Measurements from ENCODE around the gene INAFM2.

Gene INAFM2

GRCh38 chr15:40282147-40282868, 41.2 kb upstream of the INAFM2 start:
- Mint-ChIP-seq H3K4me3 (peak overlapping the region; percentile 76), H3K27ac (ENCODE audit: low read depth) (no peak overlapping the region), H3K4me1 (no peaks in the 10 kb centered on the region), H3K36me3 (ENCODE audit: insufficient read depth) (peaks cover 2% of the 10 kb centered on the region), H3K27me3 (peaks cover 27% of the 10 kb centered on the region), H3K9me3 (no peaks in the 10 kb centered on the region)
- DNase-seq (ENCODE audit: low spot score in 2 of 2) (peak; percentile 24 to 44), ATAC-seq (replicated peaks; ENCODE audit: extremely low read depth, poor library complexity, severe bottlenecking) (peak; percentile 75)

DNA sequence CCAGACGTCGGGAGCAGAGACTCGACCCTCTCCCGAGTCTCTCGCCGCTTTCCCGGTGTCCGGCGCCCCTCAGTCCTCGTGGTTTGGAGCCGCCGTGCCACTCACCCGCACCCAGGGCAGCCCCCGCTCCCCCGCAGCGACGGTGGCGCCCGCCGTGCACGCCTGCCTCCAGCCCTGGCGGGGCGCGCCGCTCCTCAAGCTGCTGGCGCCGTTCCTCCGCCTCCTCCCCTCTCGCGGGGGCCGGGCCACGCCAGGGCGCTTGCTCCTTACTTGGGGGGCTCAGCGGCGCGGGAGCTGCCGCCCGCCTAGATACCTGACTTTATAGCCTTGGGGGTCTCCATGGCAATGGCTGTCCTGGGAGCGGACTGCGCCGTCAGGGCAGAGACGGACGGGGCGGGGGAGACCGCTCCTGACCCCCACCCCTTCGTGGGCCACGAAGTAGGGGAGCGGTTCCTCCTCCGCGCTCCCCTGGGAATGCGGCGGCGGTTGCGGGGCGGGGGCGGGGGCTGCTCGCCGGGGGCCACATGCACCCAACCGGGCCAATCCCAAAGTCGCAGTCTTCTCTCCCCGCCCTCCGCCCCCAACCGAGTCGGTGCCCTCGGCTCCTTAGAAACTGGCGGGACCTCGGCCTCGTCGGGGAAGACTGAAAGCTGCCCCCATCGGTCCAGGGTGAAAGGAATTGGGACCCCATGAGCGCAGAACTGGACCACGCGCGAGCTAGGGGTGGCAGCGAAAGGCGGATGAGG, 40.5 kb upstream of the INAFM2 start, which contains the start of gene ANKRD63:
Gene ANKRD63, minus strand, starts transcription at position 196 of the 746 bp plus-strand sequence. CDS start 478 bp downstream, outside the sequence.
- Mint-ChIP-seq H3K27ac (ENCODE audit: low read depth) (no peak within 1 kb of the TSS), H3K4me1 (no peaks in the 10 kb centered on the region), H3K4me3 (peak within 1 kb of the TSS; percentile 76), H3K36me3 (ENCODE audit: insufficient read depth) (peaks cover 2% of the 10 kb centered on the region), H3K9me3 (no peaks in the 10 kb centered on the region), H3K27me3 (peaks cover 22% of the 10 kb centered on the region)
- peak; percentile 70 for ATAC-seq (replicated peaks; ENCODE audit: extremely low read depth, poor library complexity, severe bottlenecking)
- no peak for DNase-seq (ENCODE audit: low spot score in 2 of 2)

- Mint-ChIP-seq H3K27me3 (peaks cover 15% of the 10 kb centered on the region), H3K36me3 (ENCODE audit: insufficient read depth) (peaks cover 2% of the 10 kb centered on the region), H3K27ac (ENCODE audit: low read depth) (no peak overlapping the region), H3K4me1 (no peaks in the 10 kb centered on the region), H3K9me3 (no peaks in the 10 kb centered on the region), H3K4me3 (peak overlapping the region; percentile 76)
- ATAC-seq (replicated peaks; ENCODE audit: extremely low read depth, poor library complexity, severe bottlenecking), result no peak
- DNase-seq (ENCODE audit: low spot score in 2 of 2), result no peak
These were observed 39.7 kb upstream of the INAFM2 start for GRCh38 chr15:40283615-40284300.

- Mint-ChIP-seq H3K4me3 (no peak overlapping the region), H3K36me3 (ENCODE audit: insufficient read depth) (peaks cover 5% of the 10 kb centered on the region), H3K4me1 (no peaks in the 10 kb centered on the region), H3K27me3 (peaks cover 12% of the 10 kb centered on the region), H3K27ac (ENCODE audit: low read depth) (no peak overlapping the region), H3K9me3 (no peaks in the 10 kb centered on the region)
- ATAC-seq (replicated peaks; ENCODE audit: extremely low read depth, poor library complexity, severe bottlenecking), result no peak
- DNase-seq (ENCODE audit: low spot score in 2 of 2), result no peak
These were observed 38.3 kb upstream of the INAFM2 start for GRCh38 chr15:40285151-40285550.

GRCh38 chr15:40285554-40286011, 37.9 kb upstream of the INAFM2 start:
- Mint-ChIP-seq H3K4me1 (no peaks in the 10 kb centered on the region), H3K9me3 (no peaks in the 10 kb centered on the region), H3K36me3 (ENCODE audit: insufficient read depth) (peaks cover 5% of the 10 kb centered on the region), H3K4me3 (no peak overlapping the region), H3K27ac (ENCODE audit: low read depth) (no peak overlapping the region), H3K27me3 (peaks cover 7% of the 10 kb centered on the region)
- ATAC-seq (replicated peaks; ENCODE audit: extremely low read depth, poor library complexity, severe bottlenecking), result no peak
- no peak for DNase-seq (ENCODE audit: low spot score in 2 of 2)

DNA sequence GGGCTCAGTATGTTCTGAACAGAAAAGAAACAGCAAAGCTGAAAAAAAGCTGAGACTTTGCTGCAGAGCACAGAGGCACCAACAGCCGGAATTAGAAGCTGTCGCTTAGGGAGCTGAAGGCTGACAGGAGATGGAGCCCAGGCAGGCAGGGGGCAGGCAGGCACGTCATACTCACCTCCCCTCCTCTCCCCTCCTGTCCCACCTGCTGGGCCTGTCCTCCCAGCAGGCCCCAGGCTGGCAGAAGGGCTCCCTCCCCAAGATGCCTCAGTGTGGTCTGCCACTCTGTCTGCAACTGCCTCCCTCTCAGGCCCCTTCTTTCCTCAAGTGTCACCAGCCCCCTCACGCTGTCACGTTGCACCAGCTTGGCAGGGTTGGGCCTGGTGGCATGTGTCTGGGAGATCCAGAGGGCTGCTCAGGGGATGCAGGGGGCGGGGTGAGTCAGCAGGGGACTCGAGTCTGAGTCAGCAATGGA, 37.4 kb upstream of the INAFM2 start:
- DNase-seq (ENCODE audit: low spot score in 2 of 2) (no peak), ATAC-seq (replicated peaks; ENCODE audit: extremely low read depth, poor library complexity, severe bottlenecking) (no peak)
- Mint-ChIP-seq H3K27ac (ENCODE audit: low read depth) (no peak overlapping the region), H3K4me1 (no peaks in the 10 kb centered on the region), H3K9me3 (no peaks in the 10 kb centered on the region), H3K4me3 (no peak overlapping the region), H3K27me3 (peaks cover 2% of the 10 kb centered on the region), H3K36me3 (ENCODE audit: insufficient read depth) (peaks cover 3% of the 10 kb centered on the region)

DNA sequence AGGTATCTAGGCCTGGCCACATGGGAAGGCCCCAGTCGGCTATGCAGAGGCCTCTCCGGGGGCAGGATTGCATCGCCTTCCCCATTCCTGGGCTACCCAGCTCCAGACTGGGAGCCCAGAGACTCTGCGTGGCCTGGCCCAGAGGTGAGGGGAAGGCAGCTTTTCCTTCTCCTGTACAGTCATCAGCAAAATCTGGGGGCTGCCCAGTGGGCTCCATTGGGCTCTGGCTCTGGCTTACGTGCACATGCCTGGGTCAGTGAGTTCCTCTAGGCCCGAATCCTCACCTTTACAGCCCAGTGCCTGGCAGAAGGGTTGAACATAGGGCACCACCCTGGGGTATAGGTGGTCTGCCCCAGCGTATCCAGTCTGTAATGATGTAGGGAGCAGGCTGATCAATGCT, 36.7 kb upstream of the INAFM2 start:
- ATAC-seq (replicated peaks; ENCODE audit: extremely low read depth, poor library complexity, severe bottlenecking) (no peak), DNase-seq (ENCODE audit: low spot score in 2 of 2) (no peak)
- H3K4me1 Mint-ChIP-seq, result no peaks in the 10 kb centered on the region
- no peak overlapping the region for H3K27ac Mint-ChIP-seq (ENCODE audit: low read depth)
- no peaks in the 10 kb centered on the region for H3K9me3 Mint-ChIP-seq
- peaks cover 3% of the 10 kb centered on the region for H3K36me3 Mint-ChIP-seq (ENCODE audit: insufficient read depth)
- no peaks in the 10 kb centered on the region for H3K27me3 Mint-ChIP-seq
- H3K4me3 Mint-ChIP-seq, result no peak overlapping the region

DNA sequence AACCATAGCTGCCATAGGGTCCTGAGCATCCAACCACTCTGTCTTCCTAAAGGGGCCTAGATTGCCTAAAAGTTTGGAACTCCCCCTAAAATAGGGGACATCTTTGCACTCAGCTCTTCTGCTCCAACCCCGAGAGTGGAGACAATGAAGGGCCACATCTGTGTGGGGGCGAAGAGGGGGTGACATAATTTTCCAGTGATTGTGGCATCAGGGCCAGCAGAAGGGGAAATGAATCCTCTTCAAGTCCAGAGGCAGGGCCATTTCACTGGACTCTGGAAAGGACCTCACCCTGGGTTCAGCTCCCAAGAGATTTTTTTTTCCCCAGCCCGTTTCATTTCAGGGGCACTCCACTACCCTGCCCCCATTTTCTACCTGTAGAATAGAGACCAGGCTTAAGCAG, 36.0 kb upstream of the INAFM2 start:
- peaks cover 3% of the 10 kb centered on the region for H3K36me3 Mint-ChIP-seq (ENCODE audit: insufficient read depth)
- no peak overlapping the region for H3K4me3 Mint-ChIP-seq
- H3K4me1 Mint-ChIP-seq, result no peaks in the 10 kb centered on the region
- no peaks in the 10 kb centered on the region for H3K27me3 Mint-ChIP-seq
- ATAC-seq (replicated peaks; ENCODE audit: extremely low read depth, poor library complexity, severe bottlenecking) (no peak), DNase-seq (ENCODE audit: low spot score in 2 of 2) (no peak)
- H3K9me3 Mint-ChIP-seq, result no peaks in the 10 kb centered on the region
- no peak overlapping the region for H3K27ac Mint-ChIP-seq (ENCODE audit: low read depth)

DNA sequence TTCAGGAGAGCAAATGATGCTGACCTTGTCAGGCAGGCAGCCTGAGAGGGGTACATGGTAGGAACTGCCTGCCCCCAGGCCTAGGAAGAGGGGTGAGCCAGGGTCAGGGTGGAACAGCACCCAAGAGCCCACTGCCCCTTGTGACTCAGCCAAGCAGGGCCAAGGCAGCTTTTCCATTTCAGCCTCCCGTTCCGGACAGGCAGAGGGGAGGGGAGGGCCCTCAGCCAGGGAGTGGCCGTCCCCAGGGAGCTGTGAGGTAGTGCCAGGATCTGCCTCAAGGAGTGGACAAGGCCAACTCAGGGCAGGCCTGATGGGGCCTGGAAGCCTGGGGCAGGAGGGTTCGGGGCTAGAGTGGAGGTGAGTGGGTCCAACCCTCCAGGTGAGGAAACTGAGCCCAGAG, 35.5 kb upstream of the INAFM2 start:
- DNase-seq (ENCODE audit: low spot score in 2 of 2) (no peak), ATAC-seq (replicated peaks; ENCODE audit: extremely low read depth, poor library complexity, severe bottlenecking) (no peak)
- H3K4me3 Mint-ChIP-seq, result no peak overlapping the region
- H3K4me1 Mint-ChIP-seq, result no peaks in the 10 kb centered on the region
- H3K36me3 Mint-ChIP-seq (ENCODE audit: insufficient read depth), result peaks cover 3% of the 10 kb centered on the region
- no peaks in the 10 kb centered on the region for H3K9me3 Mint-ChIP-seq
- no peaks in the 10 kb centered on the region for H3K27me3 Mint-ChIP-seq
- H3K27ac Mint-ChIP-seq (ENCODE audit: low read depth), result no peak overlapping the region

- Mint-ChIP-seq H3K4me3 (no peak overlapping the region), H3K27me3 (no peaks in the 10 kb centered on the region), H3K9me3 (no peaks in the 10 kb centered on the region), H3K27ac (ENCODE audit: low read depth) (no peak overlapping the region), H3K4me1 (no peaks in the 10 kb centered on the region), H3K36me3 (ENCODE audit: insufficient read depth) (peaks cover 6% of the 10 kb centered on the region)
- no peak for DNase-seq (ENCODE audit: low spot score in 2 of 2)
- no peak for ATAC-seq (replicated peaks; ENCODE audit: extremely low read depth, poor library complexity, severe bottlenecking)
These were observed 34.2 kb upstream of the INAFM2 start for GRCh38 chr15:40289140-40289775.

DNA sequence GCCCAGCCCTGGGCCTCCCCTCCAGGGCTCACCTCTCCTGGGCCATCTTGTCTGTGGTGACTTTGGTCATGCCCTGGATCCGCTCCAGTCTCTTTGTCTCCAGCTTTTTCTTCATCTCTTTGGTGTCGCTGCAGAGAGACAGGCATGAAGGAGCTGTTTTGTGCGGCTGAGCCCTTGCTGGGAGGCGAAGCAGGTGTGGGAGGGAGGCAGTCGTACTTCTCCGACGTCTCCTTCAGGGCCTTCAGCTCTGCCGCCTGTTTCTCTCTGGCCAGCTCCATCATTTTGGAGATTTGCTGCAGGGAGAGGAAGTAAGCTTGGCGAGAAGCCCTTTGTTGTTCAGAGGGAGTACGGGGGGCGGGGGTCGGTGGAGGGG, 33.0 kb upstream of the INAFM2 start:
- no peak overlapping the region for H3K27ac Mint-ChIP-seq (ENCODE audit: low read depth)
- no peak for ATAC-seq (replicated peaks; ENCODE audit: extremely low read depth, poor library complexity, severe bottlenecking)
- no peak overlapping the region for H3K4me3 Mint-ChIP-seq
- no peaks in the 10 kb centered on the region for H3K27me3 Mint-ChIP-seq
- no peak for DNase-seq (ENCODE audit: low spot score in 2 of 2)
- H3K4me1 Mint-ChIP-seq, result no peaks in the 10 kb centered on the region
- peaks cover 11% of the 10 kb centered on the region for H3K36me3 Mint-ChIP-seq (ENCODE audit: insufficient read depth)
- no peaks in the 10 kb centered on the region for H3K9me3 Mint-ChIP-seq

DNA sequence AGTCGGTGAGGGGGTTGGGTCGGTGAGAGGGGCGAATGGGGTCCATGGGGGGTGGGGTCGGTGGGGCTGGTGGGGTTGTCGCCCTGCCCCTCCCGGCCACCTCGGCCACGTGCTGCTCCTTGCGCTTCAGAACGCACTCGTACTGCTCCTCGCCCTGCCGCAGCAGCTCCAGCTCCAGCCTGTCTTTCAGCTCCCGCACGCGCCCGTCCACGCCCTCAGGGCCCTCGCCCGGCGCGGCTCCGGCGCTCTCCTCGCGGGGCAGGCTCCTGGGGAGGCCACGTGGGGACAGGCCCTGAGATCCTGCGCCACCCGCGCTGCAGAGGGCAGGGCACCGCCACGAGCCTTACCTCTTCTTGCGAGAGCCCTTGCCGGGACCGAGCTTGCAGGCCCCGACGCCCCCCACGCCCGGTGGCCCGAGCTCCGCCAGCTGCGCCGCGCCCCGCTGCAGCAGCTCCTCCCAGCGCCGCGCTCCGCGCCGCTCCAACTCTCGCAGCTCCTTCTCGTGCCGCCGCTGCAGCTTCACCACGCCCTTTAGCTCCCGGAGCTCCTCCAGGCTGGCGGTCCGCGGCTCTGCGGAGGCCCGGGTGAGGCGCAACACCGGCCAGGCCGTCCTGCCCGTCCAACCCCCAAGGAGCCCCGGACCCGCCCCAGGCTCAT, 32.4 kb upstream of the INAFM2 start:
- Mint-ChIP-seq H3K4me1 (no peaks in the 10 kb centered on the region), H3K27ac (ENCODE audit: low read depth) (no peak overlapping the region), H3K9me3 (no peaks in the 10 kb centered on the region), H3K27me3 (no peaks in the 10 kb centered on the region), H3K4me3 (no peak overlapping the region), H3K36me3 (ENCODE audit: insufficient read depth) (peaks cover 11% of the 10 kb centered on the region)
- DNase-seq (ENCODE audit: low spot score in 2 of 2), result no peak
- ATAC-seq (replicated peaks; ENCODE audit: extremely low read depth, poor library complexity, severe bottlenecking), result no peak
